Epidermal melanocyte (primary cell): Measurements from ENCODE around the gene TLE2.

Experiments used
- DNase-seq: peaks from one replicate; pipeline ENCODE4 v3.0.0; 2011; ENCODE audit warnings: low spot score; ENCODE audit not compliant: insufficient read length

Gene TLE2

GRCh38 chr19:3029065-3029923 lies at the start of gene TLE2:
TSS of gene TLE2 (minus strand) at chr19:3029280. CDS start at chr19:3028904, 376 bp downstream.
- no peak for DNase-seq

GRCh38 chr19:3075605-3076431 lies 46.7 kb upstream of the TLE2 start:
- no peak for DNase-seq

- DNase-seq: no peak
Measured at GRCh38 chr19:3073931-3074595, 45.0 kb upstream of the TLE2 start.

GRCh38 chr19:3073159-3073563 lies 44.1 kb upstream of the TLE2 start:
- DNase-seq: no peak

GRCh38 chr19:3071768-3072167 lies 42.7 kb upstream of the TLE2 start:
- no peak for DNase-seq

- no peak for DNase-seq
Measured at GRCh38 chr19:3068071-3068470, 39.0 kb upstream of the TLE2 start.

- no peak for DNase-seq
Measured at GRCh38 chr19:3067563-3067962, 38.5 kb upstream of the TLE2 start.

GRCh38 chr19:3066482-3067049 lies 37.5 kb upstream of the TLE2 start:
- no peak for DNase-seq

GRCh38 chr19:3065675-3066357 lies 36.7 kb upstream of the TLE2 start:
- no peak for DNase-seq

GRCh38 chr19:3064011-3064330 lies 34.9 kb upstream of the TLE2 start:
- DNase-seq: no peak

GRCh38 chr19:3062165-3063105 lies 33.4 kb upstream of the TLE2 start, which contains the start of gene TLE5:
TSS of gene TLE5 (minus strand) at chr19:3062495. CDS start at chr19:3062200, 295 bp downstream.
- DNase-seq: peak; percentile 63

- DNase-seq: peak; percentile 60
Measured at GRCh38 chr19:3061182-3062161, 32.4 kb upstream of the TLE2 start.

GRCh38 chr19:3060857-3061181 lies 31.7 kb upstream of the TLE2 start:
- DNase-seq: no peak

GRCh38 chr19:3059653-3060052 lies 30.6 kb upstream of the TLE2 start:
- DNase-seq: no peak

- DNase-seq: no peak
Measured at GRCh38 chr19:3058821-3059314, 29.8 kb upstream of the TLE2 start.

- DNase-seq: no peak
Measured at GRCh38 chr19:3058009-3058820, 29.1 kb upstream of the TLE2 start.

- peak; percentile 21 for DNase-seq
Measured at GRCh38 chr19:3057275-3057714, 28.2 kb upstream of the TLE2 start.
